ENCODE data around the gene TMEM198.

DNA sequence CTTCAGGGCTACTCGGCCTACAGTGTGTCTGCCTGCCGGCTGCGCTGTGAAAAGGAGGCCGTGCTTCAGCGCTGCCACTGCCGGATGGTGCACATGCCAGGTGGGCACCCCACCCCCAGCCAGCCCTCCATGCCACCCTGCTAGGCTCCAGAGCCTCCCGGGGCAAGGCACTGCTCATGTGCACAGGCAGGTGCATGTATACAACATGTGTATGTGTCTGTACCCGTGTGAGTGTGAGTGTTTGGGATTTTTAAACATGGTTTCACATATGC, 11.5 kb upstream of the TMEM198 start:
- TF ChIP-seq, protein P1, sequence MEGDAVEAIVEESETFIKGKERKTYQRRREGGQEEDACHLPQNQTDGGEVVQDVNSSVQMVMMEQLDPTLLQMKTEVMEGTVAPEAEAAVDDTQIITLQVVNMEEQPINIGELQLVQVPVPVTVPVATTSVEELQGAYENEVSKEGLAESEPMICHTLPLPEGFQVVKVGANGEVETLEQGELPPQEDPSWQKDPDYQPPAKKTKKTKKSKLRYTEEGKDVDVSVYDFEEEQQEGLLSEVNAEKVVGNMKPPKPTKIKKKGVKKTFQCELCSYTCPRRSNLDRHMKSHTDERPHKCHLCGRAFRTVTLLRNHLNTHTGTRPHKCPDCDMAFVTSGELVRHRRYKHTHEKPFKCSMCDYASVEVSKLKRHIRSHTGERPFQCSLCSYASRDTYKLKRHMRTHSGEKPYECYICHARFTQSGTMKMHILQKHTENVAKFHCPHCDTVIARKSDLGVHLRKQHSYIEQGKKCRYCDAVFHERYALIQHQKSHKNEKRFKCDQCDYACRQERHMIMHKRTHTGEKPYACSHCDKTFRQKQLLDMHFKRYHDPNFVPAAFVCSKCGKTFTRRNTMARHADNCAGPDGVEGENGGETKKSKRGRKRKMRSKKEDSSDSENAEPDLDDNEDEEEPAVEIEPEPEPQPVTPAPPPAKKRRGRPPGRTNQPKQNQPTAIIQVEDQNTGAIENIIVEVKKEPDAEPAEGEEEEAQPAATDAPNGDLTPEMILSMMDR (IDR thresholded peaks at IDR 0.05): no peak
- no peak for TF ChIP-seq POLR2AphosphoS5 (IDR thresholded peaks at IDR 0.05; ENCODE audit: insufficient read depth in 1 of 2, low read depth in 1 of 2)

Measured in vagina (tissue), 2 donors.